HG02798 (cell line): ENCODE results near the gene HDAC10.
A peak's percentile ranks its signal among the peaks of the same experiment; 100 is the strongest.

Experiments used
- ATAC-seq: cut with Tn5 transposase; IDR thresholded peaks from one replicate; pipeline ENCODE4 v1.9.1; 2021; ENCODE audit warnings: mild to moderate bottlenecking; ENCODE audit not compliant: unreplicated experiment, poor library complexity

HDAC10 gene

GRCh38 chr22:50250555-50251476, at the start of gene HDAC10:
TSS of gene HDAC10 (minus strand) at chr22:50251265. CDS start at chr22:50251032, 233 bp downstream.
- ATAC-seq = peak; percentile 75

DNA sequence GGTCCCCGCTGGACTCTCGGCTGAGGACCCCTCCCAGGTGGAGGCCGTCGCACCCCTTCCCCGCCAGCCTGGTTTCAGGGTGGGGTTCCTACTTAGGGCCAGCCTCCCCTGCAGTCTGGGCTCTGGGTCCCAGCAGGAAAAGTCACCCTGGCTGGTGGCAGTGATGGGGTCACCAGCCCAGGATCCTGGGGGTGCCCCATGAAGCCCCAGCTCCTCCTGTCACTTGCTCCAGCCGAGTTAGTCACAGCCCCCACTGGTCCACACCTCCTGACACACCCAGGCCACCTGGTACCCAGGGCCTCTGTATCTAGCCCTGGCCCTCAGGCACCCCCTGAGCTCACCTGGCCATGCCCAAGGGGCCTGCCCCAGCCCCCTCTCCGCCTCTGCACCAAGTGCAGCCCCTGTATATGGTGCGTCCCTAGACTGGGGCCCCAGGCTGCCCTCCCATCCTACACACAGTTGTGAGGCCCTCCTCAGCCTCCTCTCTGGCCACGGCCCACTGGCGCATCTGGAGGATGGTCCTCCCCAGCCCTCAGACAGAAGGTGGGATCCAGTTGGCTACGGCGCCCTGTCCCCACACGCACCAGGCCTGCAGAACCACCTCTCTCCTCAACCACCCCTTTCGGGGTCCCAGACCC, 49.7 kb upstream of the HDAC10 start:
- ATAC-seq = no peak

- no peak for ATAC-seq
These were observed 48.9 kb upstream of the HDAC10 start for GRCh38 chr22:50299785-50300619.

GRCh38 chr22:50298937-50299784, 48.1 kb upstream of the HDAC10 start:
- ATAC-seq = no peak

DNA sequence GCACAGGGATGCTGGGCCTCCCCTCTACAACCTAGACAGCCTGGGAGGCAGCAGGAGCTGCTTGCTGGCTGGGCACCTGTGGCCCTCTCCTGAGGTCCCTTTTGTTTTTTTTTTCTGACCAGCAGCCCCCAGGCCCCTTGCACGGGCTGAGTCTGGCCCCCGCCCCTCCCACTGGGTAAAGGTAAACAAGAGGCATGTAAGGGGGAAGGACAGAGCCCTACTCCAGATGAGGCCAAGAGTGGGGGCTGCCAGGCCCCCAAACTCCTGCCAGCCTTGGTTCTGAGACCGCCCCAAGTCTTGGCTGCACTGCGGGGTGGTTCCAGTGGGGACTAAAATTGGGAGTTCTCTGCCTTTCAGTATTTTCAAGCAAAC, 47.2 kb upstream of the HDAC10 start:
- no peak for ATAC-seq

- no peak for ATAC-seq
These were observed 46.6 kb upstream of the HDAC10 start for GRCh38 chr22:50297510-50298265.

DNA sequence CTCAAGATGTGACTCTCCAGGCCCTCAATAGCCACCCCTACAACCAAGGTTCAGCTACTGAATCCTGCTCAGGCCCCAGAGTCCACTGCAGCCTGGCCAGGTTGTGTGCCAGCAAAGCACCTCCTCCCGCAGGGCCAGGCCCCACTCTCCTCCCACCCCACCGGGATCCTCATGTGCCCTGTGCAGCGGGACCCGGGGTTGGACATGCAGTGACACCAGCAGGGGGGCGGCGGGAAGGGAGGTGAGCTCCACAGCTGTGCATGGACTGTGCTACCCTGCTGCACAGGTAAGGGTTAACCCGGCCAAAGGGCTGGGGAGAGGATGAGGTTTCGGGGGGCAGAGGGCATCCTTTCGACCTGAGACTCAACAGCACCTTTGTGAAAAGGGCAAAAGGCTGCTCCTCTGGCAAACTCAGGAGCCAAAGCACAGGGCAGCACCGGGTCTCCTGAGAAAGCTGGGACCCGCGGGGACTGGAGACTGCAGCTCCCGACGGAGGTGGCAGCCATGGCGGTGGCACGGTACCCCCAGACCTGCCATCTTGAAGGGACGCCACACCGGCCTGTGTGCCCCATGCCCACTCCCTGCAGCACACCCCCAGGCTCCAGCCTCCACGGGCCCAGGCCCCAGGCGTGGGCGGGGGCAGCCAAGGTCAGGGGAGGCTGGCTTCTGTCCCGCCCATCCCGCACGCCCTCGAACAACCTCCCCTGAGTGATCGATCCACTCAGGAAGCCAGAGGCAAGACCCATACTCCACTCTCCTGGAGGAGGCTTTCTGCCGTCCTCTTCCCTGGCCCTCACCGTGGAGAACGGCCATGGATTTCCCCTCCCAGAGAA, 45.8 kb upstream of the HDAC10 start:
- no peak for ATAC-seq

DNA sequence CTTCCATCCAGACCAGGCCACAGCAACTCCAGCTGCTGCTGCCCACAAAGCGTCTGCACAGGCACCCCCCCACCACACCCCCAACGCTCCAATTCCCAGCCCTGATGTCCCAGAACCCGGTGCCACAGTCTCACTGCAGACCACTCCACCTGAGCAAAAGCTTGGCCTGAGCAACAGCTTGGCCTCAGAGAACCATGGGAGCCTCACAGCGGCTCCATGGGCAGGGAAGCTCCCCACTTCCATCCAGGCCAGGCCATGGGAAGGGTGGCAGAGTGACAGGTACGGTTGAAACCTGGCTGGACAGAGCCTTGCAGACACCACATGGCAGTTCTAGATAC, 43.2 kb upstream of the HDAC10 start:
- no peak for ATAC-seq

- no peak for ATAC-seq
These were observed 42.6 kb upstream of the HDAC10 start for GRCh38 chr22:50293441-50294318.

DNA sequence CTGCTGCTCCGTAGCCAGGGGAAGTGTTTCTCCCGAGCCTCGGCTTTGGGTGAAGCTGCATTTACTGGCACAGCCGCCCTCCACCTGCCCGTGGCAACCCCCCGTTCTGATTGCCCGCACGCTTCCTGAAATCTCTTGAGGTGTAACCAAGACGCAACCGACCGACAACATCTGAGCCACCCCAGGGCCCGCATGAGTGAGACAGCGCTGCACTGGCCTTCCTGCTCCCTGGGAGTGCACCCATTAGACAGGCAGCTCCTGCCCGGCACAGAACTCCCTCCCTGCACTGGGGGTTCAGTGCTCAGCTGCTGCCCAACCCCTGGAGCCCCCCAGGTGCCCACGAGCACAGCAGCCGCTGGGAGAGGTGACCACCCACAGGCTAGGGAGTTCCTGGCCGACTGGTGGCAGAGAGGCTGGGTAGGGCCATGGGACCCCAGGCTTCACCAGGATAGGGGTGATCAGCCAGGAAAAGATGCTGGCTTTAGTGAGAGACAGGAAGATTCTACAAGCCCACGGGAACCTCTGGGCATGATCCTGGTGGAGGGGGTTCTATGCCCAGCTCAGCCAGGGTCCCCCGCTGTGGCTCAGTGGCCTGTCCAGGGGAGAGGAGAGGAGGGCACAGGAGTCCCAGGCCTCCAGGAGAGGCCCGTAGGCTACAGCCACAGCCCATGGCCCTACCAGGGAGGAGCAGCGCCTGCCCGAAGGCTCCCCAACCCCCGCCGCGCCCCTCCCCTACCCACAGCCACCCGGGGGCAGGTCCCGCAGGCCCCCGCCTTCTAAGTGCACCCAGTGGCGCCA, 41.8 kb upstream of the HDAC10 start:
- ATAC-seq = no peak

DNA sequence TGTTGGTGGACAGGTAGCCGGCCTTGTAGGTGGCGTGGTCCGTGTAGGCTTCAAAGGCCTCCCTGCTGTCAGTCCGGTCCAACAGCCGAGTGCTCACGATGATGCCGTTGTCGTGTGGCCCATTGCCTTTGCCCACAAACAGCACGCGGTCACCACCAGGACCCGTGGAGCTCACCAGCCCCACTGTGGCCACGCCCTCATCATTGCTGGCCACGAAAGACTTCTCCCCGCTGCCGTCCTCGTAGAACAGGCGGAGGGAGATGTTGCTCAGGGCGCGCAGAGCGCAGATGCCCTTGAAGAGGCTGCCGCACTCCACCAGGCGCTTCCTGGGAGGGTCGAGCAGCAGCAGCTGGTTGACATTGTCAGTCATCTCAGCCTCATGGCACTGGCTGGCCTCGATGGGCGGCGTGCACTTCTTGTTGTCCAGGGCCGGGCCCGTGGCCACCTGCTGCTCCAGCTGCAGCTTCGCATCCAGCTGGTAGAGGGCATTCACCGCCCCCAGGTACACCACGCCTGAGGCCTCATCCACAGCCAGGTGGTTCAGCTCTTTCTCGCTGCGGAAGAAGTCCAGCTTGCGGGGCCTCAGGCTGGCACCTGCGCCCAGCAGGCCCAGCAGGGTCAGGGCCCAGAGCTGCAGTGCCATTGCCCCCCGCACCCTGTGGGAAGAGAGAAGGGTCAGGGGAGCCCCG, 39.0 kb upstream of the HDAC10 start:
- no peak for ATAC-seq

- no peak for ATAC-seq
These were observed 38.3 kb upstream of the HDAC10 start for GRCh38 chr22:50289151-50289941.

DNA sequence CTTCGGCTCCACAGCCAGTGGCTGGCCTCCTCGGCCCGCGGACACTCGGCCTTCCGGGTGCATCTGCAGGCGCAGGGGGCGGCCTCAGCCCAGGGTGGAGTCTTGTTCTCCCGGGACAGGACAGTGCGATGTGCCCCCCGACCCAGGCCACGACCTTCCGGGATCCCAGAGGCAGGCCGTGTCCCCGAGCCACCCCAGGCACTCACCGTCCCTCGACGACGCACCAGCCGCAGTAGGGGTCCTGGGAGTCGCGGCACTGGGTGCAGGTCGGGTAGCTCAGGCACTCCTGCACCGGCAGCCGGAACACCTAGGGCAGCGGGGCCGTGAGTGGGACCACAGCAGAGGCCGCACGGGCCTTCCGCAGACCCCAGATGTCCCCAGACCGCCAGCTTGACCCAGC, 36.7 kb upstream of the HDAC10 start:
- ATAC-seq = no peak

- ATAC-seq = no peak
These were observed 35.7 kb upstream of the HDAC10 start for GRCh38 chr22:50286701-50287318.

GRCh38 chr22:50286275-50286674, 35.2 kb upstream of the HDAC10 start:
- ATAC-seq = no peak
